D721Med (cell line): Measurements from ENCODE around the gene EPN3.

ENCODE experiments used
- DNase-seq: peaks from one replicate; pipeline ENCODE4 v3.0.0; 2011; ENCODE audit warnings: low spot score; ENCODE audit not compliant: insufficient read length
- FAIRE-seq: peaks from 2 replicates; lab custom pipeline; 2011; peaks lifted over from hg19 to GRCh38; lab: Jason Lieb, UNC
- CTCF ChIP-seq: IDR thresholded peaks from 2 replicates; pipeline ENCODE4 v1.5.1; 2012; ENCODE audit warnings: mild to moderate bottlenecking, control low read depth; ENCODE audit not compliant: insufficient read depth; ENCODE audit errors: missing control alignments

Gene EPN3

DNA sequence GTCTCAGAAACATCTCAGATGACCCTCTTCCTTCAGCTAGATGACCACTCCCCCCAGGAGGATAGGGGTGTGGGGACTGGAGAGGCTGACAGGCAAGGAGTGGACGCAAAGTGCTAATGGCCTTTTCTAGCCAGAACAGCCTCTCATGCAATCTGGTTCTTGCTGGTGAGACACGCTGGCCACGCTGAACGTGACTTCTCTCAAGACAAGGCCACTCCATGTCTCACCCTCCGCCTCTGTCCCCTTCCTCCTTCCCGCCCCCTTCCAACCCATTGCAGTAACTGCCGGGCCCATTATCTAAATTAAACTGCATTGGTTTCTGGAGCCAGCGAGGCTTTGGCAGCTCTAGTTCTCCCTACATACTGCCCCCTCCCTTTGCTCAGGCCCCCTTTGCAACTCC, 37.5 kb downstream of the EPN3 start:
- DNase-seq (no peak), FAIRE-seq (no peak)

DNA sequence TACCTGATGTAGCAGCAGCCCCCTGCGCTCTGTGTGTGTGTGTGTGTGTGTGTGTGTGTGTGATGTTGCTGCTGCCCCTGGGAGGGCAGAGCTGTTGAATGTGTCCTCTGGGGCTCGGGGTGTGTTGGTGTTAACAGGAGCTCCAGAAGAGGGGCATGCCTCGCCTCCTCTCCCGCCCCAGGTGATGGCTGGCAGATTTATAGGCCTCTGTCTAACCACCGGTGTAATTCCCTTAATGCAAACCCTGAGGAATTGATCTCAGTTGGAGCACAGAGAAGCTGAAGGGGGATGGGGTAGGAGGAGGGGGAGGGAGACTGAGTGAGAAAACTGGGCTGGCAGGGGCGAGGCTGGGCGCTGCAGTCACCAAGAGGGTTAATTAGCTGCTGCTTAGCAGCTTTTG, 38.0 kb downstream of the EPN3 start:
- TF ChIP-seq CTCF: no peak
- no peak for FAIRE-seq

More for the DNA sequence above, 37.5 kb downstream of the EPN3 start:
- no peak for TF ChIP-seq CTCF

GRCh38 chr17:50571681-50572080, 39.1 kb downstream of the EPN3 start:
- DNase-seq (no peak), FAIRE-seq (no peak)
- no peak for TF ChIP-seq CTCF

More for the DNA sequence above, 38.0 kb downstream of the EPN3 start:
- DNase-seq: peak; percentile 83

DNA sequence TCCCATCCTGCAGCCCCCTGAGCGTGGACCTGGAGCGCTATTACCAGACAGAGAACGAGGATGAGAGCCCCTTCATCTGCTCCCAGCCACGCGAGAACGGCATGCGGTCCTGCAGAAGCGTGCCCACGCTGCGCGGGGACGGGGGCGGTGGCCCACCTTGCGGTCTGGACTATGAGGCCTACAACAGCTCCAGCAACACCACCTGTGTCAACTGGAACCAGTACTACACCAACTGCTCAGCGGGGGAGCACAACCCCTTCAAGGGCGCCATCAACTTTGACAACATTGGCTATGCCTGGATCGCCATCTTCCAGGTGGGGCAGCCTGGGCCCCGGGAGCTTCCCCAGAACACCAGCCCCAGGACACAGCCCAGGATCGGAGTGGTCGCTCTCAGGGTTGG, 40.0 kb downstream of the EPN3 start:
- no peak for TF ChIP-seq CTCF
- FAIRE-seq (no peak), DNase-seq (no peak)

DNA sequence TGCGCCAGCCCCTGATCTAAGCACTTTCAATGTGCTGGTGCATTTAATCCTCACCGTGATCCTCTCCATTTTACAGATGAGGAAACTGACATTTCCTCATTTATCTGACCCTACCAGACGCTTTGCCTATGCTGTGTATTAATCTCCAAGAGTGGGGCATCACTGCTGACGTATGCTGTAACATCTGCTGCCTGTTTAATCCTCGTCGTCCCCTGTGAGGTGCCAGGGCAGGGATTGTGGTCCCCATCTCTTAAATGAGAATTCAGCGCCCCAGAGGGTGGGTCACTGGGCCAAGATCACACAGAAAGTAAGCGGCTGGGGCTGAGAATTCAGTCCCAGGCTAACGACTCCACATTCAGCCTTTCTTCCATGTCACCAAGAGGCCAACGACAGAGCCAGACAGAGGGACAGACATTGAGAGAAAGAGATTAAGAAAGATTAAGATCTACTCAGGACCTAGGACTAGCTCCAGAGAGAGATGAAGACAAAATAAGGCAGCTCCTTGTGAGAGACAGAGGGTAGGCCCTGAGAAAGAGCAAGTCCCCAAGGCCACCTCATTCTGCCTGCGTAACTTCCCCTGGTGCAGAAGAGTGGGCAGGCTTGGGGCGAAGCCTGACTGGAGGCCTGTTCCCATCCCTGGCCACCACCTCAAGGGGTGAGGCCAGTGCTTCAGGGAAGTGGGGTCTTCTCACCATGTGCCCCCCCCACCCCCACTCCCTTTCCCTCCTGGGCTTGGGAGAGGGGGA, 41.5 kb downstream of the EPN3 start:
- TF ChIP-seq CTCF: no peak
- peak; percentile 85 for DNase-seq
- FAIRE-seq: peak; percentile 87

DNA sequence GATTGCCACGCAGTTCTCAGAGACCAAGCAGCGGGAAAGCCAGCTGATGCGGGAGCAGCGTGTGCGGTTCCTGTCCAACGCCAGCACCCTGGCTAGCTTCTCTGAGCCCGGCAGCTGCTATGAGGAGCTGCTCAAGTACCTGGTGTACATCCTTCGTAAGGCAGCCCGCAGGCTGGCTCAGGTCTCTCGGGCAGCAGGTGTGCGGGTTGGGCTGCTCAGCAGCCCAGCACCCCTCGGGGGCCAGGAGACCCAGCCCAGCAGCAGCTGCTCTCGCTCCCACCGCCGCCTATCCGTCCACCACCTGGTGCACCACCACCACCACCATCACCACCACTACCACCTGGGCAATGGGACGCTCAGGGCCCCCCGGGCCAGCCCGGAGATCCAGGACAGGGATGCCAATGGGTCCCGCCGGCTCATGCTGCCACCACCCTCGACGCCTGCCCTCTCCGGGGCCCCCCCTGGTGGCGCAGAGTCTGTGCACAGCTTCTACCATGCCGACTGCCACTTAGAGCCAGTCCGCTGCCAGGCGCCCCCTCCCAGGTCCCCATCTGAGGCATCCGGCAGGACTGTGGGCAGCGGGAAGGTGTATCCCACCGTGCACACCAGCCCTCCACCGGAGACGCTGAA, 43.2 kb downstream of the EPN3 start:
- DNase-seq: no peak
- no peak for TF ChIP-seq CTCF
- FAIRE-seq: no peak

DNA sequence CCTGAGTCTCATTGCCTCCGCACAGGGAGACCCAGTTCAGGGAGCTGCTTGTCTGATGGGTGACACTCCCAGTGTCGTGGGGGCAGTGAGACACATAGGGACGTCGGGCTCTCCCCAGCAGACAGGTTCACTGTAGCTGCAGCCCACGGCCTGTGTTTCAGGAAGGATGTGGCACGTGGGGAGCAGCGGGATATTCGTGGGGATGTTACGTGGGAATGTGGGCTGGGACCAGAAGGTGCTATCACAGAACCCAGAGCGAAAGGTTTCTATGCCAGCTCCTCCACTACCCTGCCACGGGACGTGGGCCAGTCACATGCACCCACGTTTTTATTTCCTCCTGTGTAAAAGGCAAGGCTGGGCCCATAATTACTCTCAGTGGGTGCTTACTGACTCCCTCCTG, 44.3 kb downstream of the EPN3 start:
- no peak for TF ChIP-seq CTCF
- no peak for DNase-seq
- FAIRE-seq: no peak
